Measurements from ENCODE around the gene CEP41. TPM values are rescaled to one million over a fixed set of nuclear protein-coding genes. Genes with fewer than 3 reads are reported as not detected.

Gene CEP41
- total and polyA plus RNA-seq, 2 donors (not counting 3 experiments of a cell fraction or from before 2014, with no cell fraction given), result 19.5 to 26.8 TPM

GRCh38 chr7:130374507-130374906, 66.3 kb downstream of the CEP41 start:
- no peak overlapping the region for H3K9ac ChIP-seq (replicated peaks; ENCODE audit: extremely low read depth, insufficient read depth, low read length)
- ChIA-PET POLR2A (no interaction called here), CTCF (no interaction called here)

More at GRCh38 chr7:130374507-130374906, 66.3 kb downstream of the CEP41 start:
- FAIRE-seq, result no peak
- TF ChIP-seq CTCF (IDR thresholded peaks at IDR 0.05; ENCODE audit: extremely low read depth in 1 of 2, insufficient read depth in 1 of 2, low read depth in 1 of 2, low read length in 2 of 2), result no peak
- Histone ChIP-seq H3K4me3 (replicated peaks in 1 of 3; ENCODE audit: insufficient read depth in 1 of 3, low read depth in 1 of 3, low read length in 3 of 3) (no peak overlapping the region), H2AFZ (ENCODE audit: low read depth, low read length) (peak overlapping the region; percentile 88), H3K27ac (ENCODE audit: insufficient read depth, low read depth, low read length) (peak overlapping the region; percentile 95), H3K9me3 (replicated peaks; ENCODE audit: control insufficient read depth, insufficient read depth, low read length) (no peaks in the 10 kb centered on the region), H3K4me2 (ENCODE audit: insufficient read depth, low read length) (no peak overlapping the region), H3K36me3 (ENCODE audit: control insufficient read depth in 2 of 2, extremely low read depth in 1 of 2, insufficient read depth in 2 of 2, low read length in 2 of 2) (no peaks in the 10 kb centered on the region), H4K20me1 (replicated peaks; ENCODE audit: control insufficient read depth, extremely low read depth, insufficient read depth, low read length) (no peaks in the 10 kb centered on the region), H3K27me3 (ENCODE audit: control insufficient read depth in 2 of 2, insufficient read depth in 2 of 2, low read length in 2 of 2) (no peaks in the 10 kb centered on the region), H3K9me1 (replicated peaks; ENCODE audit: control insufficient read depth, extremely low read depth, insufficient read depth, low read length) (no peaks in the 10 kb centered on the region), H3K79me2 (ENCODE audit: control insufficient read depth, insufficient read depth, low read length) (no peaks in the 10 kb centered on the region), H3K4me1 (ENCODE audit: control insufficient read depth, extremely low read depth, insufficient read depth, low read length) (peaks cover 22% of the 10 kb centered on the region)
- no peak for DNase-seq (ENCODE audit: low read depth, low spot score)
- intact Hi-C loops (cut with micrococcal nuclease) (no loop called here), dilution Hi-C loops (cut with MboI; ENCODE audit: extremely low pct_ligation_motif_present, low sequenced_read_pairs) (no loop called here)
- no TSS peak for BruUV-seq (replicated peaks)

Data from endothelial cell of umbilical vein (primary cell).